GM12872 (cell line): ENCODE data around the gene SLC1A7.

ENCODE experiments used
- TF ChIP-seq, protein P1 (sequence below): IDR thresholded peaks from 3 replicates; pipeline ENCODE4 v1.5.1; 2011; ENCODE audit warnings: low read depth, mild to moderate bottlenecking, low read length, moderate library complexity; ENCODE audit not compliant: insufficient read depth

Gene SLC1A7

DNA sequence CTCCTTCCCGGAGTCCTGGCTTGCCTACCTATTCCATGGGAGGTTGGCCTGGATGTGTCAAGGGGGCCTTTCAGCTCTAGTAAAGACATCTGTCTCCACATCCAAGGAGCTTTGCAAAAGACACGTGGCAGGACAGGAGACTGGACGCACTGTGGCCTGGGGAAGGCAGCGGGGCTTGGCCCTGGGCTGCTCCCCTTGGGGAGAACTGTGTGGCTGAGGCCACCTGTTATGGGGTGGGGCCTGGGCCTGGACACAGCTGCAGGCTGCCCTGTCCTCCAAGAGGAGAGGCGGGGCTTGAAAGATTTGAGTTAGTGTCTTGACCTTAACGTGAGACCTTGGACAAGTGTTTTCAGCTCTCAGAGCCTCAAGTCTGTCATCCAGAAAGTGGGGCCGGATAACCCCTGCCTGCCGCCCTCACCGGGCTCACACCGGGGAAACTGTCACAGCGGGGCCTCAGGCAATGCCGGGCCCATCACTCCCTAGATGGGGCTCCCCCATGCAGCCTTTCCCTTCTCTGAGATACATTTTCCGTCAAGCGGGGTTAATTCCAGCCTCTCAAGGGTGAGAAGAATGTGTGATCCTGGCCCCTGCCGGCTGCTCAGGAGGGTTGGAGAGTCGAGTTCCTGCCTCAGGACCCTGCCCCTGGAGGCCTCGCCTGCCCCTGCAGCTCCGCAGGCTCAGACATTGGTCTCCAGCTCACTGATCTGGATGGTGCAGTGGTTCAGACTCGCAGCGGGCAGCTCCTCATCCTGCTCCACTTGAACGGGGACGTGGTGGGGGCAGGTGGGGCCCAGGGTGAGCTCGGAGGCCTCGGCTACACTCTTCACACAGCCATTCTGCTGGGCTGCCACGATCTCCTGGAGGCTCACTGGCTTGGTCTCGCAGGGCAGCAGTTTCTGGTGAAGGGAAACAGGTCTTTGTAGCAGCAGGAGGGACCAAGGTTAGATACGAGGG is 54.8 kb downstream of the SLC1A7 start:
- TF ChIP-seq, protein P1, sequence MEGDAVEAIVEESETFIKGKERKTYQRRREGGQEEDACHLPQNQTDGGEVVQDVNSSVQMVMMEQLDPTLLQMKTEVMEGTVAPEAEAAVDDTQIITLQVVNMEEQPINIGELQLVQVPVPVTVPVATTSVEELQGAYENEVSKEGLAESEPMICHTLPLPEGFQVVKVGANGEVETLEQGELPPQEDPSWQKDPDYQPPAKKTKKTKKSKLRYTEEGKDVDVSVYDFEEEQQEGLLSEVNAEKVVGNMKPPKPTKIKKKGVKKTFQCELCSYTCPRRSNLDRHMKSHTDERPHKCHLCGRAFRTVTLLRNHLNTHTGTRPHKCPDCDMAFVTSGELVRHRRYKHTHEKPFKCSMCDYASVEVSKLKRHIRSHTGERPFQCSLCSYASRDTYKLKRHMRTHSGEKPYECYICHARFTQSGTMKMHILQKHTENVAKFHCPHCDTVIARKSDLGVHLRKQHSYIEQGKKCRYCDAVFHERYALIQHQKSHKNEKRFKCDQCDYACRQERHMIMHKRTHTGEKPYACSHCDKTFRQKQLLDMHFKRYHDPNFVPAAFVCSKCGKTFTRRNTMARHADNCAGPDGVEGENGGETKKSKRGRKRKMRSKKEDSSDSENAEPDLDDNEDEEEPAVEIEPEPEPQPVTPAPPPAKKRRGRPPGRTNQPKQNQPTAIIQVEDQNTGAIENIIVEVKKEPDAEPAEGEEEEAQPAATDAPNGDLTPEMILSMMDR, result no peak

DNA sequence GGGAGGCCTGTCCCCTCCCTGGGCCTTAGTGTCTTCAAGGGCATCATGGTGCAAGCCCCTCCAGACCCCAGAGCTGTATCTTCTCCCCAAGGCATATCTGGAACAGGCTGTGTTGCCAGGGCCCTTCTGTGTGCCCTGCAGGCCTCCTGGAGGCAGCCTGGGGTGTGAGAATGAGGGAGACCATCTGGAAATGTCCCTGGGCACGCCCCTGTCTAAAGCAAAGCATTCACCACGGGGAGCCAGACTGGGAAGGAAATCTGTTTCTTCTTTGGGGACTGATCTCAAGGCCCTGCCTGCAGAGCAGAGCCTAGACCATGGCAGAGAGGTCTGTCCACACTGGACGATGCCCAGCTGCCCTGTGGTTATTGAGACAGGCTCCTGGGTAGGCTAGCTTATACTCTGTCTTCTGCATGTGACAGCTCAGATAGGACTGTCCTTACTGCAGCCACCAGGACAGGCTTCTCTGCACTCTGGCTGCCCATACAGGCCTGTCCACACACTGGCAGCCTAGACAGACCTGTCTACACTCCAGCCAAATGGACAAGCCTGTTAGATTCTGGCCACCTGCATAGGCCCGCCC is 55.9 kb downstream of the SLC1A7 start:
- TF ChIP-seq, protein P1, result no peak

DNA sequence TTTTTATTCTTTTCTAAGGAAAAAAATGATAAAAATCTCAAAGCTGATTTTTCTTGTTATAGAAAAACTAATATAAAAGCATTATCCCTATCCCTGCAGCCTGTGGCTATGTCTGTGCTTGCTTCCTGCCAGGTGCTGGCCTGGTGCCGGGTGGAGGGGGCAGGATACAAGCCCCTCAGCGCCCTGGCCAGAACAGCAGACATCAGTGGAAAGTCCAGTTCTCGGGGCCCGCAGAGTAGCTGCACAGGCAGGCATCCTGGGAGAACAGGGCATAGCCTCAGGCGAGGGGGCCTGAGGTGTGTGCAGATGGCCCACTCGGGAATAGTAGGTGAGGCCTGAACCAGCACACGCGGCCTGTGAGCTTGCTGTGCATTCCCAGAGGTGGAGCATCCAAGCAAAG is 57.0 kb downstream of the SLC1A7 start:
- TF ChIP-seq, protein P1, result no peak

DNA sequence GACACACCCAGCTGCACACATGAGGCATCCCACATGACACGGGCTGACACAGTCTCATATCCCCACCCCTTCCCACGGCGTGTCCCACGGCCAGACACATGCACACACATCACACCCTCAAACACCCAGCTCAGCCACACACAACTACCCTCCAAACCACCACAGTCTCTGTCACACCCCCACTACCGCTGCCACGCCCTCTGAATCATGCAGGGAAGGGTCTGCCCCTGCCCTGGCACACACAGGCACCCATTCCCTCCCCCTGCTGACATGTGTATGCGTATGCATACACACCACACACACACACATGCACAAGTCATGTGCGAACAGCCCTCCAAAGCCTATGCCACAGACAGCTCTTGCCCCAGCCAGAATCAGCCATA is 57.9 kb downstream of the SLC1A7 start:
- TF ChIP-seq, protein P1, result no peak

DNA sequence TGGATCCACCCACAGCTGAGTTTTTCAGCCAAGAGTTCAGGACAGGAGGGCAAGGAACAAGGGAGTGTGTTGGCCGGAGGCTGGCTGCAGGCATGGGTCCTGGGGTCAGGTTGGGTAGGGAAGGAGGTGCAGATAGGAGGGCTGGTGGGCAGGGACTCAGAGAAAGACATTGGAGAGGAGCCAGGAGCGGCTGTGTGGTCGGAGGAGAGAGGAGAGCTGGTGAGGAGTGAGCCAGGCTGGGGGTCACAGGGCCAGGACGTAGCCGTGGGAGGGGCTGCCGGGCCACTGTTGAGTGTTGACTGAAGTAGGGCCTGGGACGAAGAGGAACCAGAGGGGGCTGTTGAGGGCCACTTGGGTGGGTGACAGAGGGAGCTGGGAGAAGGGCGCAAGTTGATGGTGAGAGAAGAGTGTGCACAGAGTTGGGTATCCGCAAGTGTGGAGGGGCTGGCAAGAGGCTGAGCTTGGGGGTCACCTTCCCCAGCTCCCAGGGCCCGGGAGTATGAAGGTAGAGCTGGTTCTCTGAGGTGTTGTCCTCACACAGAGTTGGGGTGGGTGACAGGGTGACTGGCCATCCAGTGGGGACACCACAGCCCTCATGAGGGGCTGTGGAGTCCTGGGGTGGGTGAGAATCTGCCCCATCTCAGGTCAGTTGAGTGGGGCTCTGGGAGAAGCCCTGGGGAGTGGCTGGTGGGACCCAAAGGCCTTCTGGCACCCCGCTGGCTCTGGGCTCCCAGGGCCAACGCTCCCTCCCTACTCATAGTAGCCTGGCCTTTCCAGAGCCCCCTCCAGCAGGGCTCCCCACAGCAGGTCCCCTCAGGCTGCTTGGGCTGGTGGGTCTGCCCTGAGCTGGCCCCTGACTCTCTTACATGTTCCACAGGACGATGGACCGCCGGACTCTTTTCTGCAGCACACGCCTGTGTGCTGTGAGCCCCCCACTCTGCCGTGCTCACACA is 58.5 kb downstream of the SLC1A7 start:
- TF ChIP-seq, protein P1, result no peak

DNA sequence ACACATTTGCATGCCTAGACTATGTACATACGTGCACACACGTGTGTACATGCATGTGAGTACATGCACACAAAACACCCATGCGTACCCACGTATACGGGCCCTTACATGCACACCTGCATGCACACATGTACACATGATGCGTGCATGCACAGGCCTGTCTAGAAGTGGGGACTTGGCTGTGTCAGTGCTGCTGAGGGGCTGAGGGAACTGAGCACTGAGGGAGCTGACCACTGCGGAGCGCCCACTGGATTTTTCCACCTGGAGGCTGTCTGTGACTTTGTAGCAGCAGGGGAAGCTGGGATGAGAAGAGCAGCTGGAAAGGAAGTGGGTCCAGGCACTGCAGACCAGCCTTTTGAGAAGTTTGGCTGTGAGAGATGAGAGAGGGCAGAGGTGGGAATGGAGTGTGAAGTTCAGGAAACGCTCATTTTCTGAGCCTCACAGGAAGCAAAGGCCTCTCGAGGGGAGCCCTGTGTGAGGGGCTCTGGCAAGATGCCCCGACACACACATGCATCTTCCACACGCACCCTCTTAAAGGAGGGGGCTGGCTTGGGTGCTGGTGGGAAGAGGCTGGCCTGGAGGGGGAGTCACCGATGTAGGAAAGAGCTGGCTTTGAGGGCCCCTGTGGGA is 59.5 kb downstream of the SLC1A7 start:
- TF ChIP-seq, protein P1, result no peak
